Trophoblast cell (in vitro differentiated cells and primary cell): ENCODE results near the gene RARA.
"Not testable (repeated sequence)": the region's sequence is repeated elsewhere in the genome, so short reads cannot be mapped to it uniquely, and the experiment has no call there.

Experiments used
- DNase-seq, 2 donors: peaks; one replicate each; pipeline ENCODE4 v3.0.0-alpha.2; 2016
- H2AFZ ChIP-seq: 2 replicates; pipeline ENCODE4 v1.6.1; 2013; ENCODE audit warnings: low read length, moderate library complexity, mild to moderate bottlenecking; ENCODE audit not compliant: insufficient read depth, poor library complexity
- H2AK5ac ChIP-seq: 2 replicates; pipeline ENCODE4 v1.6.1; 2013; ENCODE audit warnings: mild to moderate bottlenecking, low read length
- H2BK120ac ChIP-seq: 2 replicates; pipeline ENCODE4 v1.6.1; 2013; ENCODE audit warnings: low read length, mild to moderate bottlenecking, moderate library complexity; ENCODE audit not compliant: insufficient read depth, poor library complexity
- H2BK12ac ChIP-seq: 2 replicates; pipeline ENCODE4 v1.6.1; 2013; ENCODE audit warnings: mild to moderate bottlenecking, low read length, moderate library complexity
- H2BK5ac ChIP-seq: 2 replicates; pipeline ENCODE4 v1.6.1; 2013; ENCODE audit warnings: low read length, low read depth, moderate library complexity, mild to moderate bottlenecking; ENCODE audit not compliant: poor library complexity
- H3K14ac ChIP-seq: 2 replicates; pipeline ENCODE4 v1.6.1; 2013; ENCODE audit warnings: mild to moderate bottlenecking, low read length
- H3K18ac ChIP-seq: 2 replicates; pipeline ENCODE4 v1.6.1; 2013; ENCODE audit warnings: mild to moderate bottlenecking, low read length
- H3K23ac ChIP-seq: 2 replicates; pipeline ENCODE4 v1.6.1; 2013; ENCODE audit warnings: low read length
- H3K27ac ChIP-seq: 2 replicates; pipeline ENCODE4 v1.5.1; 2013; ENCODE audit warnings: low read depth, mild to moderate bottlenecking, inconsistent platforms, low read length, moderate library complexity
- H3K27me3 ChIP-seq: 2 replicates; pipeline ENCODE4 v1.6.1; 2013; ENCODE audit warnings: inconsistent platforms, mild to moderate bottlenecking, low read length, moderate library complexity; ENCODE audit not compliant: insufficient read depth
- H3K36me3 ChIP-seq, 2 experiments: 1 replicate in 1 of 2; 2 replicates in 1 of 2; pipeline ENCODE4 v1.6.1; 2013; ENCODE audit warnings: low read length in 2 of 2, mild to moderate bottlenecking in 2 of 2, moderate library complexity in 1 of 2; ENCODE audit not compliant: insufficient read depth in 2 of 2, control insufficient read depth in 1 of 2
- H3K4ac ChIP-seq: 2 replicates; pipeline ENCODE4 v1.6.1; 2013; ENCODE audit warnings: low read depth, mild to moderate bottlenecking, low read length, moderate library complexity
- H3K4me1 ChIP-seq, 2 experiments: 1 replicate in 1 of 2; 2 replicates in 1 of 2; pipeline ENCODE4 v1.6.1; 2013; ENCODE audit warnings: low read length in 2 of 2, mild to moderate bottlenecking in 2 of 2, moderate library complexity in 1 of 2; ENCODE audit not compliant: insufficient read depth in 2 of 2, control insufficient read depth in 1 of 2
- H3K4me2 ChIP-seq: 2 replicates; pipeline ENCODE4 v1.6.1; 2013; ENCODE audit warnings: inconsistent platforms, mild to moderate bottlenecking, low read length, moderate library complexity
- H3K4me3 ChIP-seq: 2 replicates; pipeline ENCODE4 v1.5.1; 2013; ENCODE audit warnings: mild to moderate bottlenecking, low read depth, low read length, inconsistent platforms
- H3K79me1 ChIP-seq: one replicate; pipeline ENCODE4 v1.6.1; 2013; ENCODE audit warnings: low read length
- H3K79me2 ChIP-seq: 2 replicates; pipeline ENCODE4 v1.6.1; 2013; ENCODE audit warnings: low read length, mild to moderate bottlenecking; ENCODE audit not compliant: control insufficient read depth, insufficient read depth, poor library complexity
- H3K9ac ChIP-seq: 2 replicates; pipeline ENCODE4 v1.6.1; 2013; ENCODE audit warnings: mild to moderate bottlenecking, low read length
- H3K9me3 ChIP-seq: 2 replicates; pipeline ENCODE4 v1.6.1; 2013; ENCODE audit warnings: low read depth, mild to moderate bottlenecking, control low read depth, inconsistent platforms, low read length; ENCODE audit not compliant: insufficient read depth
- H4K12ac ChIP-seq: 2 replicates; pipeline ENCODE4 v1.6.1; 2013; ENCODE audit warnings: low read depth, mild to moderate bottlenecking, low read length, moderate library complexity
- H4K8ac ChIP-seq: 2 replicates; pipeline ENCODE4 v1.6.1; 2013; ENCODE audit warnings: low read depth, mild to moderate bottlenecking, low read length, moderate library complexity
- H4K91ac ChIP-seq: one replicate; pipeline ENCODE4 v1.6.1; 2013; ENCODE audit warnings: low read depth, mild to moderate bottlenecking, low read length, moderate library complexity
- WGBS: extraction: QIAGEN DNeasy Blood & Tissue Kit; methylation state at CpG from one replicate; pipeline ENCODE4 v1.1.7; 2013; ENCODE audit warnings: missing lambda C conversion rate; ENCODE audit not compliant: insufficient read length, insufficient coverage; ENCODE audit errors: extremely low coverage; 5-methylcytosine and 5-hydroxymethylcytosine counted together

The RARA gene

DNA sequence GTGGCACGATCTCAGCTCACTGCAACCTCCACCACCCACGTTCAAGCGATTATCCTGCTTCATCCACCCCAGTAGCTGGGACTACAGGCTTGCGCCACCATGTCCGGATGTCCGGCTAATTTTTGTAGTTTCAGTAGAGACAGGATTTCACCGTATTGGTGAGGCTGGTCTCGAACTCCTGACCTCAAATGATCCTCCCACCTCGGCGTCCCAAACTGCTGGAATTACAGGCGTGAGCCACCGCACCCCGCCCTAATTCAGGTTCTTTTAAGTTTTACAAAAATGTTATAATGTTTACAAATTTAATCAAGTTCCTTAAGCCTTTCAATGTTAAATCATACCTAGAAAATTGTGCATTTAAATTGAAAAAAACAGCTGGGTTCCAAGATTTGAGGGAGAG lies 68.9 kb downstream of the RARA start:
- H2AK5ac ChIP-seq: no peak overlapping the region
- no peak overlapping the region for H4K91ac ChIP-seq
- H3K18ac ChIP-seq: no peak overlapping the region
- H3K4me1 ChIP-seq: no peaks in the 10 kb centered on the region
- H3K4me2 ChIP-seq: no peak overlapping the region
- H2BK12ac ChIP-seq: no peak overlapping the region
- no peaks in the 10 kb centered on the region for H3K79me1 ChIP-seq
- no peak overlapping the region for H3K9ac ChIP-seq
- H4K12ac ChIP-seq: no peak overlapping the region
- H2AFZ ChIP-seq: no peak overlapping the region
- no peaks in the 10 kb centered on the region for H3K36me3 ChIP-seq
- H3K27ac ChIP-seq: no peak overlapping the region
- H3K9me3 ChIP-seq: peaks cover 2% of the 10 kb centered on the region
- H4K8ac ChIP-seq: no peak overlapping the region
- WGBS: no CpG with 5 or more reads among the region's 13 CpGs
- H3K4me3 ChIP-seq: no peak overlapping the region
- no peak overlapping the region for H3K23ac ChIP-seq
- no peak overlapping the region for H2BK120ac ChIP-seq
- no peak overlapping the region for H3K14ac ChIP-seq
- DNase-seq: no peak
- no peak overlapping the region for H3K4ac ChIP-seq
- H3K79me2 ChIP-seq: no peaks in the 10 kb centered on the region
- no peak overlapping the region for H2BK5ac ChIP-seq
- no peaks in the 10 kb centered on the region for H3K27me3 ChIP-seq

DNA sequence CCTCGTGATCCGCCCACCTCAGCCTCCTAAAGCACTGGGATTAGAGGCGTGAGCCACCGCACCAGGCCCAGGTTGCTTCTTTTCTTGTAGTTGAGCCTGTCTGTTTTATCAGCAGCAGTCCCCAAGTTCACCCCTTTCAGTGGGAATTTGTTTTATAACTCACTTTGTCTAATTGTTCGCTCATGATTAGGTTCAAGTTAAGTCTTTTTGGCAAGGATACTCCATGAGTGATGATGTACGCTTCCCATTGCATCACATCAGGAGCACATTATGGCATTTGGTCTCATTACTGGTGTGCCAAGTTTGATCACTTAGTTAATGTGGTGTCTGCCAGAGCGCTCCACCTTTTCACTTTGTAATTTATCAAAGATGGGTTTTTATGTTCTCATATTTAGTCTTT lies 70.0 kb downstream of the RARA start:
- Histone ChIP-seq H3K23ac (no peak overlapping the region), H3K14ac (no peak overlapping the region), H2BK5ac (no peak overlapping the region), H3K79me1 (no peaks in the 10 kb centered on the region), H3K4me2 (no peak overlapping the region), H2AK5ac (no peak overlapping the region), H3K9ac (no peak overlapping the region), H3K27me3 (no peaks in the 10 kb centered on the region), H2BK120ac (no peak overlapping the region), H4K91ac (no peak overlapping the region), H3K9me3 (no peaks in the 10 kb centered on the region), H3K36me3 (no peaks in the 10 kb centered on the region), H3K18ac (no peak overlapping the region), H3K4ac (no peak overlapping the region), H3K4me1 (no peaks in the 10 kb centered on the region), H2AFZ (no peak overlapping the region), H3K4me3 (no peak overlapping the region), H3K79me2 (no peaks in the 10 kb centered on the region), H2BK12ac (no peak overlapping the region), H3K27ac (no peak overlapping the region), H4K8ac (no peak overlapping the region), H4K12ac (no peak overlapping the region)
- DNase-seq: no peak
- no CpG with 5 or more reads among the region's 7 CpGs for WGBS

DNA sequence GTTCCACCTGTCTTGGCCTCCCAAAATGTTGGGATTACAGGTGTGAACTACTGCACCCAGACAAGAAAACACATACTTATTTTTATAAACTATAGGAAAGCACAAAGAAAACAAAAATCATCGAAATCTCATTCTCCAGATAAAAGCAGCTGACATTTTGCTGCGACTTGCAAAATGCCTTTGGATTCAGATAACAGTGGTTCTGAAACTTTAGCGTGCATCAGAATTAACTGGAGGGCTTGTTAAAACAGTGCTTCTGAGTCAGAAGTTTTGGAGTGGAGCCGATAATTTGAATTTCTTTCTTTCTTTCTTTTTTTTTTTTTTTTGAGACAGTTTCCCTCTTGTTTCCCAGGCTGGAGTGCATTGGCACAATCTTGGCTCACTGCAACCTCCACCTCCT lies 73.3 kb downstream of the RARA start:
- Histone ChIP-seq H3K4me1 (no peaks in the 10 kb centered on the region), H3K18ac (no peak overlapping the region), H4K91ac (no peak overlapping the region), H4K8ac (no peak overlapping the region), H3K14ac (no peak overlapping the region), H3K27ac (no peak overlapping the region), H3K4ac (no peak overlapping the region), H2AFZ (no peak overlapping the region), H3K27me3 (no peaks in the 10 kb centered on the region), H2BK5ac (no peak overlapping the region), H3K4me2 (no peak overlapping the region), H3K23ac (no peak overlapping the region), H3K4me3 (no peak overlapping the region), H3K9ac (no peak overlapping the region), H4K12ac (no peak overlapping the region), H3K36me3 (no peaks in the 10 kb centered on the region), H3K79me2 (no peaks in the 10 kb centered on the region), H3K79me1 (no peaks in the 10 kb centered on the region), H3K9me3 (no peaks in the 10 kb centered on the region), H2AK5ac (no peak overlapping the region), H2BK12ac (no peak overlapping the region), H2BK120ac (no peak overlapping the region)
- WGBS: no CpG with 5 or more reads among the region's 4 CpGs
- no peak for DNase-seq

DNA sequence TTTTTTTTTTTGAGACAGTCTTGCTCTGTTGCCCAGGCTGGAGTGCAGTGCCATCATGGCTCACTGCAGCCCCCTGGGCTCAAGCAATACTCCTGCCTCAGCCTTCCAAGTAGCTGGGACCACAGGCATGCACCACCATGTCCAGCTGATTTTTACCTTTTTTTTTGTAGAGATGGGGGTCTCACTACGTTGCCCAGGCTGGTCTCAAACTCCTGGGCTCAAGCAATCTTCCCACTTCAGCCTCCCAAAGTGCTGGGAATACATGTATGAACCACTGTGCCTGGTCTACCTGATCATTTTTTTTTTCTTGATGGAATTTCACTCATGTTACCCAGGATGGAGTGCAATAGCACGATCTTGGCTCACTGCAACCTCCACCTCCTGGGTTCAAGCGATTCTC lies 77.6 kb downstream of the RARA start:
- H2BK120ac ChIP-seq, H4K8ac ChIP-seq: not testable (repeated sequence)
- WGBS: no CpG with 5 or more reads among the region's 3 CpGs

More for the DNA sequence above, 77.6 kb downstream of the RARA start:
- DNase-seq, H2AFZ ChIP-seq, H3K4me2 ChIP-seq, H3K18ac ChIP-seq, H2BK12ac ChIP-seq, H3K4ac ChIP-seq, H3K4me1 ChIP-seq, H3K23ac ChIP-seq, H2AK5ac ChIP-seq, H3K27me3 ChIP-seq, H3K79me2 ChIP-seq, H4K91ac ChIP-seq, H3K79me1 ChIP-seq, H4K12ac ChIP-seq, H3K27ac ChIP-seq, H3K9ac ChIP-seq, H2BK5ac ChIP-seq, H3K9me3 ChIP-seq, H3K4me3 ChIP-seq, H3K14ac ChIP-seq: not testable (repeated sequence)
- peaks cover 12 to 15% of the 10 kb centered on the region in 2 experiments for H3K36me3 ChIP-seq
